Measurements from ENCODE around the gene ABHD12. TPM values are rescaled to one million over a fixed set of nuclear protein-coding genes. Genes with fewer than 3 reads are reported as not detected.
"Not testable (repeated sequence)": the region's sequence is repeated elsewhere in the genome, so short reads cannot be mapped to it uniquely, and the experiment has no call there.

Gene ABHD12
- total and polyA plus RNA-seq, 2 experiments from 2014 or later: 69.5 to 187 TPM

DNA sequence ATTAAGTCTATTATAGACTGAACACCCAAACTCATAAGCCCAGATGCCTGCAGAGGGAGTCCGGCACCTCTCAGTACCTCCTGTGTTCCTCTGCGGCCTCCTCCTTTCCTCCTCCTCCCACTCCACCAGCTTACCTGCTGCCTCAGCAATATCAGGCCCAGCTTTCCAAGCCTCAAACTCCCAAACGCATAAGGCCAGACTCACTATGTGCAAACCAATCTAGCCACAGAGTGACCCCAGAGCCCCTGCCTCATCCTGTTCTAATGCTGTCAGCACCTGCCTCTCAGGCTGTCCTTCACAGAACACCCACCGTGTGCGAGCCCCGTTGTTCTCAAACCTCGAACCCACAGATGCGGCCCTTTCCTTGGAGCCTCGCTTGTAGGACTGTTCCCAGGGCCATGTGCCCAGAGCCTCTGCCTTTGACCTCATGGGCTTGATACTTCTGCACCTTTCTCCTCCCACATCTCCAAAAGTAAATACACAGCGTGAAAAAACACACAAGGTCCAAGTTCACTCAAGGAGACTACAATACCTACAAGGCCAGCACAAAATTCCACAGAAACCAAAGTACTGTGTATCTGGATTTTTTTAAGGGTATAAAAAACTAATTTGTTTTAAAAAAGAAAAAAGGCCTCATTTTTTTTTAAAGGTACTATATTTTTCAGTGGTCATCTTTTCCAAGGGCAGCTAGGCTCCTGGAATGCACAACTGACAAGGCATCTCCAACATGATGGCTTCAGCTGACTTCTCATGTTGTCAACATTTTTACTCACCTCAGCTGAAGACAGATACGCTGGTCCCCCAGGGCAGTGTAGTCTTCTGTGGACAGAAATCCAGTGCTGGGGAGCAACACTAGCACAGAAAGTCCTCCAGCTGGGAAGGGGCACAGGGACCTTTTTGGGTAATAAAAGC lies 52.3 kb downstream of the ABHD12 start:
- DNase-seq (ENCODE audit: low spot score): no peak
- H3K4me2 ChIP-seq: peak overlapping the region; percentile 76
- H3K9me2 ChIP-seq (replicated peaks; ENCODE audit: insufficient read depth): no peaks in the 10 kb centered on the region
- no peaks in the 10 kb centered on the region for H3K9me3 ChIP-seq (ENCODE audit: low read depth)
- no peak for TF ChIP-seq EZH2phosphoT487 (IDR thresholded peaks at IDR 0.05; ENCODE audit: low read depth, severe bottlenecking, unreplicated experiment)
- no peak for TF ChIP-seq EZH2 (IDR thresholded peaks at IDR 0.05; ENCODE audit: borderline replicate concordance)
- 90% methylated on average over 11 of the region's 11 CpGs for WGBS (ENCODE audit: low lambda C conversion rate, missing lambda C conversion rate)
- H3K27me3 ChIP-seq: no peaks in the 10 kb centered on the region
- no peak overlapping the region for H3K4me3 ChIP-seq
- peaks cover 70% of the 10 kb centered on the region for H3K79me2 ChIP-seq
- peaks cover 3% of the 10 kb centered on the region for H3K36me3 ChIP-seq (replicated peaks; ENCODE audit: insufficient read depth, low read depth)
- H2AFZ ChIP-seq: no peak overlapping the region
- peak overlapping the region; percentile 86 for H3K27ac ChIP-seq
- H4K20me1 ChIP-seq (ENCODE audit: insufficient read depth, poor library complexity, severe bottlenecking): no peaks in the 10 kb centered on the region
- H3K4me1 ChIP-seq (ENCODE audit: insufficient read depth): peaks cover 35% of the 10 kb centered on the region

DNA sequence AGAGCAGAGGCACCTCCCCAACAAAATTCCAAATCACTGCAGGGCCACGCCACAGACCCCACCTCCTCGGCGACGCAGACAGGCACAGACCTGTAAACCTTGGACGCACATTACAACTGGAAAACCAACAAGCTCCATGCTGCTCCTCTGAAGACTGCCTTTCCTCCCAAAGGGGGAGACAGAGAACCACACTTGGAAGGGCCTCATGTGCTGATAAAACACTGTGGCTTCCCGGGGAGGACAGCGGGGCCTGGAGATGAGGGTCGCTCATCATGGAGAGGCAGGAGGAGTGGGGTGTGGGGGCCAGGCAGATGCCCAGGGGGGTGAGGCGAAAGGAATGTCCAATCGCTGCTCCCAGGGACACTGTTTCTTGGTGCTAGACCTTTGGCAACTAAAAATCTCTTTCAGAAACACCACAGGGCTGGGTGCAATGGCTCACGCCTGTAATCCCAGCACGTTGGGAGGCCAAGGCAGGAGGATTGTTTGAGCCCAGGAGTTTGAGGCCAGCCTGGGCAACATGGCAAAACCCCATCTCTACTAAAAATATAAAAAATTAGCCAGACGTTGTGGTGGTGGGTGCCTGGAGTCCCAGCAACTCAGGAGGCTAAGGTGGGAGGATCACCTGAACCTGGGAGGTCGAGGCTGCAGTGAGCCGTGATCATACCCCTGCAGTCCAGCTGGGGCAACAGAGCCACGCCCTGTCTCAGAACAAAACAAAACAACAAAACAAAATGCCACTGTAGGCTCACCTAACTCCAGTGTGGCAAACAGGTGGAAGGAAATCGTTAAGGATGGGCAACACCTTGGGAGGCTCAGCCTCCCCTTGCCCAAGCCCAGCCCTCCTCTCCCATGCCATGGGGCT lies 53.8 kb downstream of the ABHD12 start:
- WGBS (ENCODE audit: low lambda C conversion rate, missing lambda C conversion rate): 79% methylated on average over 17 of the region's 17 CpGs
- Histone ChIP-seq H3K9me2 (replicated peaks; ENCODE audit: insufficient read depth) (no peaks in the 10 kb centered on the region), H3K4me3 (no peak overlapping the region), H2AFZ (no peak overlapping the region), H3K36me3 (replicated peaks; ENCODE audit: insufficient read depth, low read depth) (peaks cover 3% of the 10 kb centered on the region), H3K9me3 (ENCODE audit: low read depth) (no peaks in the 10 kb centered on the region), H3K4me1 (ENCODE audit: insufficient read depth) (peaks cover 35% of the 10 kb centered on the region), H3K27ac (peak overlapping the region; percentile 34), H3K27me3 (no peaks in the 10 kb centered on the region), H4K20me1 (ENCODE audit: insufficient read depth, poor library complexity, severe bottlenecking) (no peaks in the 10 kb centered on the region), H3K4me2 (no peak overlapping the region), H3K79me2 (peaks cover 56% of the 10 kb centered on the region)
- no peak for TF ChIP-seq EZH2phosphoT487 (IDR thresholded peaks at IDR 0.05; ENCODE audit: low read depth, severe bottlenecking, unreplicated experiment)
- TF ChIP-seq, protein P1, sequence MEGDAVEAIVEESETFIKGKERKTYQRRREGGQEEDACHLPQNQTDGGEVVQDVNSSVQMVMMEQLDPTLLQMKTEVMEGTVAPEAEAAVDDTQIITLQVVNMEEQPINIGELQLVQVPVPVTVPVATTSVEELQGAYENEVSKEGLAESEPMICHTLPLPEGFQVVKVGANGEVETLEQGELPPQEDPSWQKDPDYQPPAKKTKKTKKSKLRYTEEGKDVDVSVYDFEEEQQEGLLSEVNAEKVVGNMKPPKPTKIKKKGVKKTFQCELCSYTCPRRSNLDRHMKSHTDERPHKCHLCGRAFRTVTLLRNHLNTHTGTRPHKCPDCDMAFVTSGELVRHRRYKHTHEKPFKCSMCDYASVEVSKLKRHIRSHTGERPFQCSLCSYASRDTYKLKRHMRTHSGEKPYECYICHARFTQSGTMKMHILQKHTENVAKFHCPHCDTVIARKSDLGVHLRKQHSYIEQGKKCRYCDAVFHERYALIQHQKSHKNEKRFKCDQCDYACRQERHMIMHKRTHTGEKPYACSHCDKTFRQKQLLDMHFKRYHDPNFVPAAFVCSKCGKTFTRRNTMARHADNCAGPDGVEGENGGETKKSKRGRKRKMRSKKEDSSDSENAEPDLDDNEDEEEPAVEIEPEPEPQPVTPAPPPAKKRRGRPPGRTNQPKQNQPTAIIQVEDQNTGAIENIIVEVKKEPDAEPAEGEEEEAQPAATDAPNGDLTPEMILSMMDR (IDR thresholded peaks at IDR 0.05; ENCODE audit: poor library complexity): peak; percentile 44
- no peak for TF ChIP-seq EZH2 (IDR thresholded peaks at IDR 0.05; ENCODE audit: borderline replicate concordance)
- peak; percentile 47 for DNase-seq (ENCODE audit: low spot score)

DNA sequence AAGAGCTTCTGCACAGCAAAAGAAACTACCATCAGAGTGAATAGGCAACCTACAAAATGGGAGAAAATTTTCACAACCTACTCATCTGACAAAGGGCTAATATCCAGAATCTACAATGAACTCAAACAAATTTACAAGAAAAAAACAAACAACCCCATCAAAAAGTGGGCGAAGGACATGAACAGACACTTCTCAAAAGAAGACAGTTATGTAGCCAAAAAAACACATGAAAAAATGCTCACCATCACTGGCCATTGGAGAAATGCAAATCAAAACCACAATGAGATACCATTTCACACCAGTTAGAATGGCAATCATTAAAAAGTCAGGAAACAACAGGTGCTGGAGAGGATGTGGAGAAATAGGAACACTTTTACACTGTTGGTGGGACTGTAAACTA lies 55.7 kb downstream of the ABHD12 start:
- H3K9me2 ChIP-seq (replicated peaks; ENCODE audit: insufficient read depth); H2AFZ ChIP-seq; DNase-seq (ENCODE audit: low spot score); H3K9me3 ChIP-seq (ENCODE audit: low read depth); H4K20me1 ChIP-seq (ENCODE audit: insufficient read depth, poor library complexity, severe bottlenecking); H3K27me3 ChIP-seq; H3K36me3 ChIP-seq (replicated peaks; ENCODE audit: insufficient read depth, low read depth); H3K27ac ChIP-seq; H3K4me2 ChIP-seq; H3K4me3 ChIP-seq: not testable (repeated sequence)
- Histone ChIP-seq H3K79me2 (peaks cover 41% of the 10 kb centered on the region), H3K4me1 (ENCODE audit: insufficient read depth) (peaks cover 24% of the 10 kb centered on the region)
- 100% methylated on average over 1 of the region's 1 CpG for WGBS (ENCODE audit: low lambda C conversion rate, missing lambda C conversion rate)

DNA sequence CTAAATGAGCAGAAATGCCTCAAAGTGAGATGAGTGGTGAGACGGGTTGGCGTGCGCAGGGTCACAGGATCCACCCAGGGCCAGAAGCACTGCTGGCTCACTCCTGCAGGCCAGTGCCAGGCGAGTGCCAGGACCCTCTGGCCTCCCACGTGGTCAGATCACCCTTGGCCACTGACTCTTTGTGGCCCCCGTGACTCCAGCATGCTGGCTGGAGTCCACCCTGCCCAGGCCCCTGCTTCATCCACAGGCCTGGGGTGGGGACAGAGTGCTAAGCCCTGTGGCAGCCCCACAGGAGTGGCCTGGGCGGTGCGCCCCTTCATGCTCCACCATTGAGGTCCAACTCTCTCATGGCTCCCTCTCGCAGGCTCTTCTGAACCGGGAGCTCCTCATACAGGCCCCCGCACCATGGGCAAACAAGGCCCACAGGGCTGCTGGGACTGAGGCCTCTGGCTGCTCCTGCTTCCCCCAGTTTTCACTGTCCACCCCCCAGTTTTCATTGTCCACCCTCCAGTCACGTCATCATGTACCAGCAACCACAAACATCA lies 61.6 kb downstream of the ABHD12 start:
- no peak for DNase-seq (ENCODE audit: low spot score)
- 98% methylated on average over 12 of the region's 12 CpGs for WGBS (ENCODE audit: low lambda C conversion rate, missing lambda C conversion rate)
- H3K9me2 ChIP-seq (replicated peaks; ENCODE audit: insufficient read depth): no peaks in the 10 kb centered on the region
- H3K4me1 ChIP-seq (ENCODE audit: insufficient read depth): peaks cover 3% of the 10 kb centered on the region
- no peak overlapping the region for H3K4me2 ChIP-seq
- H3K9me3 ChIP-seq (ENCODE audit: low read depth): no peaks in the 10 kb centered on the region
- no peak overlapping the region for H3K4me3 ChIP-seq
- H3K79me2 ChIP-seq: peaks cover 51% of the 10 kb centered on the region
- TF ChIP-seq EZH2phosphoT487 (IDR thresholded peaks at IDR 0.05; ENCODE audit: low read depth, severe bottlenecking, unreplicated experiment) (no peak), EZH2 (IDR thresholded peaks at IDR 0.05; ENCODE audit: borderline replicate concordance) (no peak)
- TF ChIP-seq, protein P1 (IDR thresholded peaks at IDR 0.05; ENCODE audit: poor library complexity): no peak
- no peak overlapping the region for H3K27ac ChIP-seq
- H2AFZ ChIP-seq: no peak overlapping the region
- H3K36me3 ChIP-seq (replicated peaks; ENCODE audit: insufficient read depth, low read depth): no peaks in the 10 kb centered on the region
- H4K20me1 ChIP-seq (ENCODE audit: insufficient read depth, poor library complexity, severe bottlenecking): no peaks in the 10 kb centered on the region
- H3K27me3 ChIP-seq: no peaks in the 10 kb centered on the region
